ENCODE data around the gene PARL.

Gene PARL

GRCh38 chr3:183823963-183824362 lies 60.7 kb downstream of the PARL start:
- Mint-ChIP-seq H3K27me3 (no peaks in the 10 kb centered on the region), H3K4me3 (peak overlapping the region; percentile 89), H3K36me3 (no peaks in the 10 kb centered on the region), H3K4me1 (ENCODE audit: low read depth) (peaks cover 16% of the 10 kb centered on the region), H3K9me3 (ENCODE audit: low read depth) (no peaks in the 10 kb centered on the region), H3K27ac (peak overlapping the region; percentile 75)

- Mint-ChIP-seq H3K9me3 (ENCODE audit: low read depth) (no peaks in the 10 kb centered on the region), H3K27me3 (no peaks in the 10 kb centered on the region), H3K27ac (no peak overlapping the region), H3K4me1 (ENCODE audit: low read depth) (peaks cover 16% of the 10 kb centered on the region), H3K36me3 (no peaks in the 10 kb centered on the region), H3K4me3 (peak overlapping the region; percentile 10)
These were observed 62.0 kb downstream of the PARL start for GRCh38 chr3:183822631-183823030.

GRCh38 chr3:183819831-183820230 lies 64.8 kb downstream of the PARL start:
- Mint-ChIP-seq H3K9me3 (ENCODE audit: low read depth) (no peaks in the 10 kb centered on the region), H3K4me3 (no peak overlapping the region), H3K27ac (no peak overlapping the region), H3K27me3 (no peaks in the 10 kb centered on the region), H3K4me1 (ENCODE audit: low read depth) (peaks cover 25% of the 10 kb centered on the region), H3K36me3 (peaks cover 7% of the 10 kb centered on the region)

GRCh38 chr3:183818706-183819624 lies 65.7 kb downstream of the PARL start:
- peaks cover 7% of the 10 kb centered on the region for H3K36me3 Mint-ChIP-seq
- H3K27me3 Mint-ChIP-seq: no peaks in the 10 kb centered on the region
- peaks cover 23% of the 10 kb centered on the region for H3K4me1 Mint-ChIP-seq (ENCODE audit: low read depth)
- no peak overlapping the region for H3K27ac Mint-ChIP-seq
- H3K9me3 Mint-ChIP-seq (ENCODE audit: low read depth): no peaks in the 10 kb centered on the region
- no peak overlapping the region for H3K4me3 Mint-ChIP-seq

GRCh38 chr3:183818041-183818620 lies 66.5 kb downstream of the PARL start:
- no peaks in the 10 kb centered on the region for H3K9me3 Mint-ChIP-seq (ENCODE audit: low read depth)
- peaks cover 19% of the 10 kb centered on the region for H3K4me1 Mint-ChIP-seq (ENCODE audit: low read depth)
- H3K27ac Mint-ChIP-seq: no peak overlapping the region
- H3K27me3 Mint-ChIP-seq: no peaks in the 10 kb centered on the region
- peaks cover 7% of the 10 kb centered on the region for H3K36me3 Mint-ChIP-seq
- H3K4me3 Mint-ChIP-seq: no peak overlapping the region

GRCh38 chr3:183817639-183818038 lies 67.0 kb downstream of the PARL start:
- Mint-ChIP-seq H3K27ac (no peak overlapping the region), H3K4me1 (ENCODE audit: low read depth) (peaks cover 19% of the 10 kb centered on the region), H3K4me3 (no peak overlapping the region), H3K9me3 (ENCODE audit: low read depth) (no peaks in the 10 kb centered on the region), H3K36me3 (peaks cover 7% of the 10 kb centered on the region), H3K27me3 (no peaks in the 10 kb centered on the region)

- Mint-ChIP-seq H3K36me3 (peaks cover 7% of the 10 kb centered on the region), H3K27me3 (no peaks in the 10 kb centered on the region), H3K4me3 (no peak overlapping the region), H3K9me3 (ENCODE audit: low read depth) (no peaks in the 10 kb centered on the region), H3K27ac (no peak overlapping the region), H3K4me1 (ENCODE audit: low read depth) (peaks cover 19% of the 10 kb centered on the region)
These were observed 67.8 kb downstream of the PARL start for GRCh38 chr3:183816681-183817510.

GRCh38 chr3:183815951-183816475 lies 68.7 kb downstream of the PARL start:
- peak overlapping the region; percentile 49 for H3K4me3 Mint-ChIP-seq
- peaks cover 19% of the 10 kb centered on the region for H3K4me1 Mint-ChIP-seq (ENCODE audit: low read depth)
- no peaks in the 10 kb centered on the region for H3K9me3 Mint-ChIP-seq (ENCODE audit: low read depth)
- peak overlapping the region; percentile 17 for H3K27ac Mint-ChIP-seq
- H3K36me3 Mint-ChIP-seq: peaks cover 7% of the 10 kb centered on the region
- H3K27me3 Mint-ChIP-seq: no peaks in the 10 kb centered on the region

GRCh38 chr3:183815563-183815940 lies 69.1 kb downstream of the PARL start:
- Mint-ChIP-seq H3K27me3 (no peaks in the 10 kb centered on the region), H3K36me3 (peaks cover 7% of the 10 kb centered on the region), H3K27ac (peak overlapping the region; percentile 17), H3K4me3 (peak overlapping the region; percentile 49), H3K9me3 (ENCODE audit: low read depth) (no peaks in the 10 kb centered on the region), H3K4me1 (ENCODE audit: low read depth) (peaks cover 19% of the 10 kb centered on the region)

- Mint-ChIP-seq H3K27me3 (no peaks in the 10 kb centered on the region), H3K9me3 (ENCODE audit: low read depth) (no peaks in the 10 kb centered on the region), H3K36me3 (peaks cover 7% of the 10 kb centered on the region), H3K27ac (peak overlapping the region; percentile 22), H3K4me1 (ENCODE audit: low read depth) (peaks cover 19% of the 10 kb centered on the region), H3K4me3 (peak overlapping the region; percentile 6)
These were observed 70.4 kb downstream of the PARL start for GRCh38 chr3:183814240-183814639.

GRCh38 chr3:183812761-183813445 lies 71.8 kb downstream of the PARL start:
- H3K9me3 Mint-ChIP-seq (ENCODE audit: low read depth): no peaks in the 10 kb centered on the region
- no peaks in the 10 kb centered on the region for H3K27me3 Mint-ChIP-seq
- peaks cover 19% of the 10 kb centered on the region for H3K4me1 Mint-ChIP-seq (ENCODE audit: low read depth)
- peaks cover 7% of the 10 kb centered on the region for H3K36me3 Mint-ChIP-seq
- no peak overlapping the region for H3K27ac Mint-ChIP-seq
- no peak overlapping the region for H3K4me3 Mint-ChIP-seq

- H3K4me3 Mint-ChIP-seq: no peak overlapping the region
- no peaks in the 10 kb centered on the region for H3K9me3 Mint-ChIP-seq (ENCODE audit: low read depth)
- no peaks in the 10 kb centered on the region for H3K27me3 Mint-ChIP-seq
- H3K4me1 Mint-ChIP-seq (ENCODE audit: low read depth): peaks cover 19% of the 10 kb centered on the region
- no peak overlapping the region for H3K27ac Mint-ChIP-seq
- peaks cover 8% of the 10 kb centered on the region for H3K36me3 Mint-ChIP-seq
These were observed 73.0 kb downstream of the PARL start for GRCh38 chr3:183811638-183812037.

GRCh38 chr3:183810643-183811594 lies 73.8 kb downstream of the PARL start:
- no peaks in the 10 kb centered on the region for H3K27me3 Mint-ChIP-seq
- H3K36me3 Mint-ChIP-seq: peaks cover 2% of the 10 kb centered on the region
- peaks cover 13% of the 10 kb centered on the region for H3K4me1 Mint-ChIP-seq (ENCODE audit: low read depth)
- H3K4me3 Mint-ChIP-seq: no peak overlapping the region
- H3K27ac Mint-ChIP-seq: no peak overlapping the region
- no peaks in the 10 kb centered on the region for H3K9me3 Mint-ChIP-seq (ENCODE audit: low read depth)
